GM12864 (cell line): ENCODE measurements around the gene NDC1.

Source experiments
- DNase-seq: peaks from one replicate; pipeline ENCODE4 v3.0.0-alpha.2; 2011; ENCODE audit warnings: low read depth
- H3K4me3 ChIP-seq: 2 replicates; pipeline ENCODE4 v1.5.1; 2011; ENCODE audit warnings: mild to moderate bottlenecking, low read depth, low read length, control low read depth
- CTCF ChIP-seq: IDR thresholded peaks from 2 replicates; pipeline ENCODE4 v1.5.1; 2011; ENCODE audit warnings: low read depth, mild to moderate bottlenecking, moderate library complexity, low read length, control low read depth, inconsistent platforms; ENCODE audit errors: missing control alignments

NDC1 gene

GRCh38 chr1:53718443-53718842 lies 119.7 kb downstream of the NDC1 start:
- DNase-seq, result no peak
- no peak for TF ChIP-seq CTCF
- H3K4me3 ChIP-seq, result no peak overlapping the region

- TF ChIP-seq CTCF, result no peak
- H3K4me3 ChIP-seq, result no peak overlapping the region
- DNase-seq, result no peak
Observed at GRCh38 chr1:53717025-53717804, 120.9 kb downstream of the NDC1 start.

GRCh38 chr1:53716150-53716549 lies 121.9 kb downstream of the NDC1 start:
- no peak overlapping the region for H3K4me3 ChIP-seq
- TF ChIP-seq CTCF, result no peak
- DNase-seq, result no peak

GRCh38 chr1:53715478-53715877 lies 122.6 kb downstream of the NDC1 start:
- DNase-seq, result no peak
- peak; percentile 63 for TF ChIP-seq CTCF
- no peak overlapping the region for H3K4me3 ChIP-seq
